H9 (cell line): ENCODE measurements around the gene POC5. TPM values are rescaled to one million over a fixed set of nuclear protein-coding genes. Genes with fewer than 3 reads are reported as not detected.

ENCODE experiments used
- DNase-seq: peaks from one replicate; pipeline ENCODE4 v3.0.0-alpha.2; 2017
- H2AFZ ChIP-seq: one replicate; pipeline ENCODE4 v1.6.1; 2013; ENCODE audit warnings: mild to moderate bottlenecking, low read length, control low read depth, moderate library complexity
- H2AK5ac ChIP-seq: 2 replicates; pipeline ENCODE4 v1.6.1; 2013; ENCODE audit warnings: low read length, control low read depth, mixed read lengths; ENCODE audit not compliant: insufficient read length
- H2BK120ac ChIP-seq: one replicate; pipeline ENCODE4 v1.6.1; 2013; ENCODE audit warnings: low read depth, mild to moderate bottlenecking, low read length, control low read depth, inconsistent platforms; ENCODE audit not compliant: poor library complexity, severe bottlenecking
- H2BK12ac ChIP-seq: 2 replicates; pipeline ENCODE4 v1.6.1; 2013; ENCODE audit warnings: low read length, control low read depth, mixed read lengths, low read depth; ENCODE audit not compliant: insufficient read length
- H2BK15ac ChIP-seq: 2 replicates; pipeline ENCODE4 v1.6.1; 2013; ENCODE audit warnings: low read depth, low read length, control low read depth
- H2BK20ac ChIP-seq: one replicate; pipeline ENCODE4 v1.6.1; 2013; ENCODE audit warnings: low read depth, mild to moderate bottlenecking, low read length, control low read depth, inconsistent platforms; ENCODE audit not compliant: poor library complexity, severe bottlenecking
- H2BK5ac ChIP-seq: 2 replicates; pipeline ENCODE4 v1.6.1; 2013; ENCODE audit warnings: low read length, control low read depth, mixed read lengths; ENCODE audit not compliant: insufficient read length
- H3K14ac ChIP-seq: 2 replicates; pipeline ENCODE4 v1.6.1; 2013; ENCODE audit warnings: low read length, control low read depth; ENCODE audit not compliant: insufficient read depth
- H3K18ac ChIP-seq: 2 replicates; pipeline ENCODE4 v1.6.1; 2013; ENCODE audit warnings: low read depth, mild to moderate bottlenecking, mixed read lengths, low read length, control low read depth; ENCODE audit not compliant: insufficient read length
- H3K23ac ChIP-seq: 2 replicates; pipeline ENCODE4 v1.6.1; 2013; ENCODE audit warnings: low read length, control low read depth, mixed read lengths, low read depth; ENCODE audit not compliant: insufficient read length
- H3K23me2 ChIP-seq: 2 replicates; pipeline ENCODE4 v1.6.1; 2013; ENCODE audit warnings: low read depth, mild to moderate bottlenecking, mixed read lengths, low read length, control low read depth; ENCODE audit not compliant: insufficient read length, poor library complexity, severe bottlenecking
- H3K27ac ChIP-seq: 2 replicates; pipeline ENCODE4 v1.5.1; 2013; ENCODE audit warnings: low read length, control low read depth, mixed read lengths, low read depth; ENCODE audit not compliant: insufficient read length
- H3K27me3 ChIP-seq: 2 replicates; pipeline ENCODE4 v1.6.1; 2013; ENCODE audit warnings: low read length, control low read depth, inconsistent platforms; ENCODE audit not compliant: insufficient read depth
- H3K4ac ChIP-seq: 2 replicates; pipeline ENCODE4 v1.6.1; 2013; ENCODE audit warnings: low read depth, mild to moderate bottlenecking, control low read depth, inconsistent platforms, low read length, moderate library complexity
- H3K4me1 ChIP-seq: 2 replicates; pipeline ENCODE4 v1.6.1; 2013; ENCODE audit warnings: low read length, control low read depth, inconsistent platforms; ENCODE audit not compliant: insufficient read depth
- H3K4me2 ChIP-seq: 2 replicates; pipeline ENCODE4 v1.6.1; 2013; ENCODE audit warnings: low read length, control low read depth, mixed read lengths; ENCODE audit not compliant: insufficient read length, insufficient read depth
- H3K56ac ChIP-seq: 2 replicates; pipeline ENCODE4 v1.6.1; 2013; ENCODE audit warnings: low read depth, mild to moderate bottlenecking, mixed read lengths, low read length, control low read depth; ENCODE audit not compliant: insufficient read length
- H3K79me1 ChIP-seq: 2 replicates; pipeline ENCODE4 v1.6.1; 2013; ENCODE audit warnings: low read depth, mild to moderate bottlenecking, moderate library complexity, low read length, control low read depth, inconsistent platforms; ENCODE audit not compliant: insufficient read depth, poor library complexity, severe bottlenecking
- H3K79me2 ChIP-seq: 2 replicates; pipeline ENCODE4 v1.6.1; 2013; ENCODE audit warnings: low read length, control low read depth, inconsistent platforms; ENCODE audit not compliant: insufficient read depth
- H3K9ac ChIP-seq: 2 replicates; pipeline ENCODE4 v1.6.1; 2013; ENCODE audit warnings: low read length, control low read depth, mixed read lengths; ENCODE audit not compliant: insufficient read length; ENCODE audit errors: extremely low read depth
- H3K9me3 ChIP-seq: one replicate; pipeline ENCODE4 v1.6.1; 2013; ENCODE audit warnings: low read depth, low read length, inconsistent platforms; ENCODE audit not compliant: control insufficient read depth
- H3T11ph ChIP-seq: one replicate; pipeline ENCODE4 v1.6.1; 2013; ENCODE audit warnings: mild to moderate bottlenecking, low read length, control low read depth, inconsistent platforms
- H4K20me1 ChIP-seq: one replicate; pipeline ENCODE4 v1.6.1; 2013; ENCODE audit not compliant: control insufficient read depth, insufficient read length, insufficient read depth
- H4K5ac ChIP-seq: 2 replicates; pipeline ENCODE4 v1.6.1; 2013; ENCODE audit warnings: low read depth, mild to moderate bottlenecking, mixed read lengths, low read length, control low read depth; ENCODE audit not compliant: insufficient read length
- H4K8ac ChIP-seq: replicated peaks from 2 replicates; pipeline ENCODE4 v1.6.1; 2013; ENCODE audit warnings: low read length, control low read depth, mixed read lengths, low read depth; ENCODE audit not compliant: insufficient read length
- H4K91ac ChIP-seq: 2 replicates; pipeline ENCODE4 v1.6.1; 2013; ENCODE audit warnings: low read depth, mild to moderate bottlenecking, moderate library complexity, mixed read lengths, low read length, control low read depth; ENCODE audit not compliant: insufficient read length
- H3K27ac Mint-ChIP-seq, 3 experiments: 2 replicates in 2 of 3; 3 replicates in 1 of 3; pipeline ENCODE4 v1.8.0; 2020 to 2021; ENCODE audit warnings: mixed read lengths in 3 of 3, mild to moderate bottlenecking in 1 of 3, moderate library complexity in 1 of 3
- H3K27me3 Mint-ChIP-seq: 2 replicates; pipeline ENCODE4 v1.8.0; 2021; ENCODE audit warnings: low read depth, mild to moderate bottlenecking, moderate library complexity, mixed read lengths
- H3K36me3 Mint-ChIP-seq, 3 experiments: 2 replicates in 2 of 3; 3 replicates in 1 of 3; pipeline ENCODE4 v1.8.0; 2020 to 2021; ENCODE audit warnings: low read depth in 3 of 3, mixed read lengths in 3 of 3; ENCODE audit not compliant: insufficient read depth in 1 of 3
- H3K4me1 Mint-ChIP-seq, 2 experiments: 2 replicates each; pipeline ENCODE4 v1.8.0; 2020; ENCODE audit warnings: mixed read lengths in 2 of 2
- H3K4me3 Mint-ChIP-seq, 2 experiments: 2 replicates in 1 of 2; 3 replicates in 1 of 2; pipeline ENCODE4 v1.8.0; 2020 to 2021; ENCODE audit warnings: mild to moderate bottlenecking in 2 of 2, mixed read lengths in 2 of 2, moderate library complexity in 1 of 2
- H3K9me3 Mint-ChIP-seq, 2 experiments: 2 replicates in 1 of 2; 3 replicates in 1 of 2; pipeline ENCODE4 v1.8.0; 2020; ENCODE audit warnings: mild to moderate bottlenecking in 2 of 2, mixed read lengths in 2 of 2, moderate library complexity in 1 of 2
- CTCF ChIP-seq: fragments of 200-600 bp; sonication (generic); conservative IDR thresholded peaks from 3 replicates; pipeline ENCODE4 v1.8.0; 2021; ENCODE audit warnings: antibody characterized with exemption, mild to moderate bottlenecking
- WGBS: extraction: QIAGEN DNeasy Blood & Tissue Kit; methylation state at CpG from one replicate; pipeline ENCODE4 v1.1.7; 2013; ENCODE audit warnings: missing lambda C conversion rate, low lambda C conversion rate, mixed read lengths; ENCODE audit not compliant: insufficient read length; ENCODE audit errors: extremely low coverage; 5-methylcytosine and 5-hydroxymethylcytosine counted together
- total RNA-seq: library from RNA; stranded (reverse); gene quantifications from 2 replicates; pipeline ENCODE4 v1.2.1, GENCODE V29; 2021

POC5 gene
- total RNA-seq, 1 experiment from 2014 or later = 12.2 TPM

GRCh38 chr5:75670577-75670976 lies 46.7 kb downstream of the POC5 start:
- Mint-ChIP-seq H3K27ac (no peak overlapping the region), H3K9me3 (no peaks in the 10 kb centered on the region), H3K4me1 (peaks cover 26% of the 10 kb centered on the region in 2 experiments), H3K4me3 (no peak overlapping the region), H3K27me3 (no peaks in the 10 kb centered on the region), H3K36me3 (no peaks in the 10 kb centered on the region; a peak in 1 of 7 replicates)
- H2BK12ac ChIP-seq = no peak overlapping the region
- H3K79me2 ChIP-seq = no peaks in the 10 kb centered on the region
- H2BK15ac ChIP-seq = no peak overlapping the region
- no peak overlapping the region for H3T11ph ChIP-seq
- H2BK120ac ChIP-seq = no peak overlapping the region
- no peak overlapping the region for H4K5ac ChIP-seq
- H3K4ac ChIP-seq = no peak overlapping the region
- H2BK5ac ChIP-seq = no peak overlapping the region
- no peak overlapping the region for H3K4me2 ChIP-seq
- DNase-seq = no peak
- no CpG with 5 or more reads among the region's 3 CpGs for WGBS
- H3K18ac ChIP-seq = no peak overlapping the region
- no peak overlapping the region for H3K27ac ChIP-seq
- no peaks in the 10 kb centered on the region for H4K20me1 ChIP-seq
- no peaks in the 10 kb centered on the region for H3K79me1 ChIP-seq
- no peak overlapping the region for H3K9ac ChIP-seq
- no peak overlapping the region for H2AK5ac ChIP-seq
- H2AFZ ChIP-seq = no peak overlapping the region
- no peak for TF ChIP-seq CTCF
- H2BK20ac ChIP-seq = no peak overlapping the region
- no peak overlapping the region for H3K56ac ChIP-seq
- H3K27me3 ChIP-seq = no peaks in the 10 kb centered on the region
- H4K8ac ChIP-seq = no peak overlapping the region
- no peaks in the 10 kb centered on the region for H3K4me1 ChIP-seq
- H3K9me3 ChIP-seq = no peaks in the 10 kb centered on the region
- H3K23ac ChIP-seq = no peak overlapping the region
- H3K23me2 ChIP-seq = no peaks in the 10 kb centered on the region
- no peak overlapping the region for H3K14ac ChIP-seq
- no peak overlapping the region for H4K91ac ChIP-seq
